IMR-90 (cell line): Measurements from ENCODE around the gene GUCY2F. TPM values are rescaled to one million over a fixed set of nuclear protein-coding genes. Genes with fewer than 3 reads are reported as not detected.

Experiments
- ATAC-seq: fragments of 200-7000 bp; cut with Tn5 transposase; 2 replicates; pipeline ENCODE4 v1.9.1; 2020; ENCODE audit warnings: low read depth, mild to moderate bottlenecking, moderate library complexity
- BruUV-seq: library from RNA; stranded (reverse); fragments of 400-500 nt; replicated peaks from 2 replicates; lab custom pipeline; 2021; lab: Mats Ljungman, UMichigan
- CTCF ChIA-PET: fragments of 300-600 bp; formaldehyde crosslinking; extraction: SDS; loops from one replicate; lab custom pipeline; 2021; ENCODE audit warnings: antibody characterized with exemption; lab: Yijun Ruan, JAX
- POLR2A ChIA-PET: fragments of 300-600 bp; sonication (Branson Sonifier 250); formaldehyde crosslinking; loops from one replicate; lab custom pipeline; 2022; ENCODE audit warnings: antibody characterized with exemption; ENCODE audit not compliant: unreplicated experiment; lab: Charles Lee
- DNase-seq: peaks from one replicate; pipeline ENCODE4 v3.0.0; 2013
- H2AFZ ChIP-seq: replicated peaks from 2 replicates; pipeline ENCODE3; 2013; ENCODE audit warnings: low read length, mild to moderate bottlenecking; ENCODE audit not compliant: poor library complexity
- H2AK5ac ChIP-seq: 2 replicates; pipeline ENCODE4 v1.6.1; 2013; ENCODE audit warnings: low read depth, low read length, inconsistent platforms
- H2AK9ac ChIP-seq: replicated peaks from 2 replicates; pipeline ENCODE3; 2013; ENCODE audit warnings: mild to moderate bottlenecking, low read depth, low read length, moderate library complexity; ENCODE audit not compliant: poor library complexity
- H2BK120ac ChIP-seq: 2 replicates; pipeline ENCODE4 v1.6.1; 2013; ENCODE audit warnings: low read depth, low read length, inconsistent platforms
- H2BK15ac ChIP-seq: 3 replicates; pipeline ENCODE4 v1.6.1; 2013; ENCODE audit warnings: low read depth, low read length, inconsistent platforms
- H2BK20ac ChIP-seq: 2 replicates; pipeline ENCODE4 v1.6.1; 2013; ENCODE audit warnings: low read depth, mild to moderate bottlenecking, inconsistent platforms, low read length, moderate library complexity
- H2BK5ac ChIP-seq: 2 replicates; pipeline ENCODE4 v1.6.1; 2013; ENCODE audit warnings: mild to moderate bottlenecking, low read depth, low read length, inconsistent platforms; ENCODE audit not compliant: poor library complexity, severe bottlenecking
- H3K14ac ChIP-seq: replicated peaks from 2 replicates; pipeline ENCODE4 v1.6.1; 2013; ENCODE audit warnings: low read depth, low read length, inconsistent platforms
- H3K18ac ChIP-seq: 2 replicates; pipeline ENCODE4 v1.6.1; 2013; ENCODE audit warnings: low read depth, low read length, control low read depth
- H3K23ac ChIP-seq: 2 replicates; pipeline ENCODE4 v1.6.1; 2013; ENCODE audit warnings: low read depth, low read length, inconsistent platforms
- H3K27ac ChIP-seq: 2 replicates; pipeline ENCODE4 v1.5.1; 2013; ENCODE audit warnings: mild to moderate bottlenecking, control low read depth, low read length; ENCODE audit not compliant: insufficient read depth
- H3K27me3 ChIP-seq: 2 replicates; pipeline ENCODE4 v1.6.1; 2013; ENCODE audit warnings: low read length; ENCODE audit not compliant: control insufficient read depth, insufficient read depth
- H3K36me3 ChIP-seq: 2 replicates; pipeline ENCODE4 v1.6.1; 2013; ENCODE audit warnings: low read length, mixed read lengths; ENCODE audit not compliant: control insufficient read depth, insufficient read depth
- H3K4ac ChIP-seq: 2 replicates; pipeline ENCODE4 v1.6.1; 2013; ENCODE audit warnings: low read depth, low read length, inconsistent platforms
- H3K4me1 ChIP-seq: 2 replicates; pipeline ENCODE4 v1.6.1; 2013; ENCODE audit warnings: low read length, mixed read lengths; ENCODE audit not compliant: control insufficient read depth, insufficient read depth
- H3K4me2 ChIP-seq: 2 replicates; pipeline ENCODE4 v1.6.1; 2013; ENCODE audit warnings: low read depth, mild to moderate bottlenecking, control low read depth, low read length, moderate library complexity
- H3K4me3 ChIP-seq: 2 replicates; pipeline ENCODE4 v1.5.1; 2013; ENCODE audit warnings: low read depth, mild to moderate bottlenecking, control low read depth, low read length, moderate library complexity; ENCODE audit not compliant: insufficient read depth
- H3K56ac ChIP-seq: 2 replicates; pipeline ENCODE4 v1.6.1; 2013; ENCODE audit warnings: low read length, inconsistent platforms; ENCODE audit not compliant: insufficient read depth; ENCODE audit errors: extremely low read depth
- H3K79me1 ChIP-seq, 2 experiments: 2 replicates each; pipeline ENCODE4 v1.6.1; 2013; ENCODE audit warnings: low read length in 2 of 2, inconsistent platforms in 1 of 2, low read depth in 1 of 2
- H3K9ac ChIP-seq: 2 replicates; pipeline ENCODE4 v1.6.1; 2013; ENCODE audit warnings: low read depth, low read length, control low read depth
- H3K9me1 ChIP-seq: 2 replicates; pipeline ENCODE4 v1.6.1; 2013; ENCODE audit warnings: low read length, inconsistent platforms; ENCODE audit not compliant: insufficient read depth
- H3K9me3 ChIP-seq: 2 replicates; pipeline ENCODE4 v1.6.1; 2013; ENCODE audit warnings: low read length; ENCODE audit not compliant: control insufficient read depth, insufficient read depth
- H4K20me1 ChIP-seq: 2 replicates; pipeline ENCODE4 v1.6.1; 2013; ENCODE audit warnings: low read length, inconsistent platforms; ENCODE audit not compliant: insufficient read depth
- H4K5ac ChIP-seq: 2 replicates; pipeline ENCODE4 v1.6.1; 2013; ENCODE audit warnings: mild to moderate bottlenecking, low read depth, low read length, control low read depth
- H4K8ac ChIP-seq, 2 experiments: 2 replicates each; pipeline ENCODE4 v1.6.1; 2013; ENCODE audit warnings: low read depth in 2 of 2, low read length in 2 of 2, control low read depth in 1 of 2, inconsistent platforms in 1 of 2
- H4K91ac ChIP-seq: 2 replicates; pipeline ENCODE4 v1.6.1; 2013; ENCODE audit warnings: low read depth, low read length, inconsistent platforms; ENCODE audit not compliant: insufficient read depth
- BHLHE40 ChIP-seq: fragments of 150-350 bp; IDR thresholded peaks from 2 replicates; pipeline ENCODE4 v1.6.1; 2016; ENCODE audit warnings: mild to moderate bottlenecking, low read depth, low read length
- CEBPB ChIP-seq: IDR thresholded peaks from 2 replicates; pipeline ENCODE4 v1.6.1; 2012; ENCODE audit warnings: low read depth, low read length, improper control_type of control experiment
- CHD1 ChIP-seq: IDR thresholded peaks from 2 replicates; pipeline ENCODE4 v1.6.1; 2012; ENCODE audit warnings: low read depth, low read length, improper control_type of control experiment
- CTCF ChIP-seq: conservative IDR thresholded peaks from 2 replicates; pipeline ENCODE4 v1.5.1; 2012; ENCODE audit warnings: mild to moderate bottlenecking, low read depth, low read length, improper control_type of control experiment
- ELK1 ChIP-seq: fragments of 150-350 bp; IDR thresholded peaks from 2 replicates; pipeline ENCODE4 v1.6.1; 2016; ENCODE audit warnings: low read depth, mild to moderate bottlenecking, low read length, moderate library complexity, borderline replicate concordance
- FOS ChIP-seq: fragments of 150-350 bp; IDR thresholded peaks from 2 replicates; pipeline ENCODE4 v1.6.1; 2016; ENCODE audit warnings: low read depth, low read length
- MAFK ChIP-seq: IDR thresholded peaks from 2 replicates; pipeline ENCODE4 v1.6.1; 2012; ENCODE audit warnings: low read depth, low read length, improper control_type of control experiment
- MAZ ChIP-seq: IDR thresholded peaks from 2 replicates; pipeline ENCODE4 v1.6.1; 2012; ENCODE audit warnings: low read depth, mild to moderate bottlenecking, low read length, improper control_type of control experiment, moderate library complexity, borderline replicate concordance
- MXI1 ChIP-seq: IDR thresholded peaks from 2 replicates; pipeline ENCODE4 v1.6.1; 2012; ENCODE audit warnings: low read depth, mild to moderate bottlenecking, low read length, moderate library complexity, borderline replicate concordance
- NFE2L2 ChIP-seq: fragments of 150-350 bp; IDR thresholded peaks from 2 replicates; pipeline ENCODE4 v1.6.1; 2016; ENCODE audit warnings: low read depth, mild to moderate bottlenecking, low read length
- POLR2A ChIP-seq: IDR thresholded peaks from 2 replicates; pipeline ENCODE4 v1.6.1; 2012; ENCODE audit warnings: mild to moderate bottlenecking, low read depth, low read length
- RAD21 ChIP-seq: IDR thresholded peaks from 2 replicates; pipeline ENCODE4 v1.6.1; 2012; ENCODE audit warnings: low read length, improper control_type of control experiment
- RCOR1 ChIP-seq: IDR thresholded peaks from 2 replicates; pipeline ENCODE4 v1.6.1; 2012; ENCODE audit warnings: mild to moderate bottlenecking, low read length, improper control_type of control experiment; ENCODE audit not compliant: insufficient replicate concordance
- RFX5 ChIP-seq: IDR thresholded peaks from 2 replicates; pipeline ENCODE4 v1.8.0; 2012; ENCODE audit warnings: low read depth, mild to moderate bottlenecking, low read length, moderate library complexity
- SMC3 ChIP-seq: fragments of 150-350 bp; IDR thresholded peaks from 2 replicates; pipeline ENCODE4 v1.6.1; 2016; ENCODE audit warnings: low read depth, mild to moderate bottlenecking, antibody characterized with exemption, low read length, moderate library complexity
- USF2 ChIP-seq: fragments of 150-350 bp; IDR thresholded peaks from 2 replicates; pipeline ENCODE4 v1.6.1; 2017; ENCODE audit warnings: mild to moderate bottlenecking, antibody characterized with exemption, low read length, low read depth
- WGBS, 2 experiments: methylation state at CpG; one replicate each; pipeline versions ENCODE4 v1.1.5 to v1.1.7; 2013; ENCODE audit warnings: missing lambda C conversion rate in 2 of 2; ENCODE audit not compliant: insufficient read length in 1 of 2; ENCODE audit errors: extremely low coverage in 2 of 2; 5-methylcytosine and 5-hydroxymethylcytosine counted together
- dilution Hi-C: fragments of 300-500 bp; cut with HindIII; formaldehyde crosslinking; loops from one replicate; pipeline ENCODE4 v1.14.3; 2018; ENCODE audit warnings: low sequenced_read_pairs; ENCODE audit not compliant: unreplicated experiment
- in situ Hi-C: fragments of 300-500 bp; cut with MboI; formaldehyde crosslinking; loops from 3 replicates; pipeline ENCODE4 v1.14.3; 2019; ENCODE audit warnings: low sequenced_read_pairs, inconsistent platforms, mixed read lengths
- intact Hi-C: fragments of 100-400 bp; cut with micrococcal nuclease; formaldehyde crosslinking; loops from 2 replicates; pipeline ENCODE4 v1.10.0; 2022
- polyA plus RNA-seq, 3 experiments: library from polyadenylated mRNA; depleted of rRNA; stranded (reverse); fragments of >200 nt; gene quantifications; 2 replicates each; pipeline ENCODE4 v1.2.3, GENCODE V29; 2012; ENCODE audit warnings: low replicate concordance in 1 of 3
- total RNA-seq: library from RNA; depleted of rRNA; stranded (reverse); fragments of >200 nt; gene quantifications from 2 replicates; pipeline ENCODE4 v1.2.3, GENCODE V29; 2012

Gene GUCY2F
- total and polyA plus RNA-seq, 2 of the 4 experiments (the other 2 are of a cell fraction): not detected

- Histone ChIP-seq H3K14ac (no peak overlapping the region), H3K9me3 (no peaks in the 10 kb centered on the region), H3K27ac (no peak overlapping the region), H3K9ac (no peak overlapping the region), H3K23ac (no peak overlapping the region), H3K9me1 (no peaks in the 10 kb centered on the region), H3K27me3 (peaks cover 6% of the 10 kb centered on the region), H2AFZ (no peak overlapping the region), H3K79me1 (no peaks in the 10 kb centered on the region), H3K4me3 (no peak overlapping the region), H2AK5ac (no peak overlapping the region), H2BK15ac (no peak overlapping the region), H3K56ac (no peak overlapping the region), H3K4me1 (no peaks in the 10 kb centered on the region), H2AK9ac (no peak overlapping the region), H4K8ac (no peak overlapping the region), H3K18ac (no peak overlapping the region), H4K91ac (no peak overlapping the region), H3K4me2 (no peak overlapping the region), H3K36me3 (no peaks in the 10 kb centered on the region), H2BK20ac (no peak overlapping the region), H4K20me1 (no peaks in the 10 kb centered on the region), H3K4ac (no peak overlapping the region), H4K5ac (no peak overlapping the region), H2BK120ac (no peak overlapping the region), H2BK5ac (no peak overlapping the region)
- no TSS peak for BruUV-seq
- ChIA-PET POLR2A (no interaction called here), CTCF (no interaction called here)
- in situ Hi-C loops (no loop called here), intact Hi-C loops (no loop called here), dilution Hi-C loops (no loop called here)
- no peak for DNase-seq
- 33% methylated on average over 2 of the region's 4 CpGs; no CpG with 5 or more reads in 1 of the 2 experiments for WGBS, 2 experiments
- no peak for ATAC-seq
- TF ChIP-seq CHD1 (no peak), SMC3 (no peak), CEBPB (no peak), BHLHE40 (no peak), ELK1 (no peak), RCOR1 (no peak), MXI1 (no peak), FOS (no peak), MAFK (no peak), RFX5 (no peak), POLR2A (no peak), RAD21 (no peak), NFE2L2 (no peak), MAZ (no peak), USF2 (no peak), CTCF (no peak)
Observed at GRCh38 chrX:109382332-109382731, 99.6 kb downstream of the GUCY2F start.
